B cell (primary cell): Measurements from ENCODE around the gene BMP7. TPM values are rescaled to one million over a fixed set of nuclear protein-coding genes. Genes with fewer than 3 reads are reported as not detected.

Source experiments
- ATAC-seq: fragments of 200-7000 bp; cut with Tn5 transposase; one replicate; pipeline ENCODE4 v1.10.0; 2021; ENCODE audit warnings: low read depth, mild to moderate bottlenecking, moderate number of reproducible peaks, moderate library complexity
- CTCF ChIA-PET: fragments of 350-600 bp; sonication (Branson Sonifier 250); formaldehyde crosslinking; loops from one replicate; lab custom pipeline; 2021; ENCODE audit warnings: antibody characterized with exemption, inconsistent platforms; lab: Charles Lee
- POLR2A ChIA-PET: fragments of 350-600 bp; sonication (Branson Sonifier 250); formaldehyde crosslinking; loops from one replicate; lab custom pipeline; 2021; ENCODE audit warnings: antibody characterized with exemption; lab: Charles Lee
- DNase-seq: peaks from one replicate; pipeline ENCODE4 v3.0.0; 2013
- H2AFZ ChIP-seq: 2 replicates; pipeline ENCODE4 v1.6.1; 2012; ENCODE audit warnings: mild to moderate bottlenecking, low read depth, low read length; ENCODE audit not compliant: insufficient read depth, poor library complexity, severe bottlenecking
- H3K27ac ChIP-seq, 2 donors: 1 replicate in 1 of 2; 2 replicates in 1 of 2; pipeline ENCODE4 v1.5.1; 2012 to 2013; ENCODE audit warnings: low read length in 2 of 2, mild to moderate bottlenecking in 2 of 2, moderate library complexity in 1 of 2
- H3K27me3 ChIP-seq, 4 experiments: fragments of 200-600 bp in 1 of 4; sonication (generic) in 1 of 4; replicated peaks in 1 of 4; 1 replicate in 2 of 4; 2 replicates in 2 of 4; pipeline versions ENCODE4 v1.6.1 to v1.7.0; 2013 to 2016; ENCODE audit warnings: low read length in 3 of 4, mild to moderate bottlenecking in 2 of 4, mixed read lengths in 1 of 4, moderate library complexity in 1 of 4; ENCODE audit not compliant: insufficient read depth in 4 of 4, control insufficient read depth in 3 of 4; ENCODE audit errors: control extremely low read depth in 1 of 4
- H3K36me3 ChIP-seq, 2 experiments: replicated peaks in 1 of 2; 1 replicate in 1 of 2; 2 replicates in 1 of 2; pipeline versions ENCODE4 v1.6.1 to v1.7.1; 2013; ENCODE audit warnings: low read length in 1 of 2; ENCODE audit not compliant: insufficient read depth in 2 of 2, control insufficient read depth in 1 of 2; ENCODE audit errors: control extremely low read depth in 1 of 2, extremely low read depth in 1 of 2
- H3K4me1 ChIP-seq, 2 donors: fragments of 200-600 bp in 1 of 2; sonication (generic) in 1 of 2; 1 replicate in 1 of 2; 2 replicates in 1 of 2; pipeline versions ENCODE4 v1.5.1 to v1.6.1; 2013 to 2017; ENCODE audit warnings: low read length in 2 of 2; ENCODE audit not compliant: control insufficient read depth in 2 of 2, insufficient read depth in 2 of 2
- H3K4me2 ChIP-seq: replicated peaks from 2 replicates; pipeline ENCODE3; 2012; ENCODE audit warnings: mild to moderate bottlenecking, low read depth, low read length; ENCODE audit not compliant: poor library complexity, severe bottlenecking
- H3K4me3 ChIP-seq, 5 experiments: fragments of 200-600 bp in 1 of 5; sonication (generic) in 1 of 5; 1 replicate in 3 of 5; 2 replicates in 2 of 5; pipeline versions ENCODE4 v1.5.1 to v1.7.0; 2011 to 2016; ENCODE audit warnings: low read length in 4 of 5, mild to moderate bottlenecking in 4 of 5, low read depth in 2 of 5, control low read depth in 1 of 5, moderate library complexity in 1 of 5; ENCODE audit not compliant: insufficient read depth in 1 of 5; ENCODE audit errors: control extremely low read depth in 1 of 5, extremely low read depth in 1 of 5
- H3K79me2 ChIP-seq: fragments of 200-600 bp; sonication (generic); one replicate; pipeline ENCODE4 v1.6.0; 2016; ENCODE audit warnings: low read length; ENCODE audit not compliant: control insufficient read depth, insufficient read depth
- H3K9ac ChIP-seq: fragments of 200-600 bp; sonication (generic); 2 replicates; pipeline ENCODE4 v1.6.1; 2017; ENCODE audit warnings: mild to moderate bottlenecking, low read length, moderate library complexity
- H3K9me3 ChIP-seq, 3 donors: one replicate each; pipeline versions ENCODE4 v1.6.1 to v1.7.1; 2013; ENCODE audit warnings: low read length in 2 of 3; ENCODE audit not compliant: control insufficient read depth in 2 of 3, insufficient read depth in 1 of 3; ENCODE audit errors: control extremely low read depth in 1 of 3
- H4K20me1 ChIP-seq: 2 replicates; pipeline ENCODE4 v1.6.0; 2012; ENCODE audit warnings: mild to moderate bottlenecking, low read length; ENCODE audit not compliant: insufficient read depth, control insufficient read depth, poor library complexity, severe bottlenecking
- H3K27ac Mint-ChIP-seq: one replicate; pipeline ENCODE4 v1.8.0; 2021; ENCODE audit warnings: mixed read lengths
- H3K27me3 Mint-ChIP-seq: one replicate; pipeline ENCODE4 v1.8.0; 2021; ENCODE audit warnings: mixed read lengths
- H3K4me1 Mint-ChIP-seq: one replicate; pipeline ENCODE4 v1.8.0; 2021; ENCODE audit warnings: mixed read lengths
- H3K4me3 Mint-ChIP-seq: one replicate; pipeline ENCODE4 v1.8.0; 2021; ENCODE audit warnings: mixed read lengths
- H3K9me3 Mint-ChIP-seq: one replicate; pipeline ENCODE4 v1.8.0; 2022; ENCODE audit warnings: mixed read lengths; ENCODE audit not compliant: insufficient read depth
- EZH2 ChIP-seq: IDR thresholded peaks from 2 replicates; pipeline ENCODE4 v1.6.1; 2012; ENCODE audit warnings: borderline replicate concordance, low read depth, mild to moderate bottlenecking, moderate library complexity, low read length; ENCODE audit not compliant: insufficient read depth, poor library complexity, severe bottlenecking
- WGBS: methylation state at CpG from one replicate; pipeline ENCODE4 v1.1.5; 2013; ENCODE audit warnings: missing lambda C conversion rate; ENCODE audit not compliant: insufficient coverage; 5-methylcytosine and 5-hydroxymethylcytosine counted together
- intact Hi-C: fragments of 100-400 bp; cut with micrococcal nuclease; formaldehyde crosslinking; loops from one replicate; pipeline ENCODE4 v1.10.0; 2022
- polyA plus RNA-seq: library from polyadenylated mRNA; depleted of rRNA; stranded (reverse); fragments of >200 nt; gene quantifications from 2 replicates; pipeline ENCODE4 v1.2.3, GENCODE V29; 2012
- total RNA-seq, 2 donors: library from RNA; stranded (reverse); fragments of 120-200 nt in 1 of 2; gene quantifications; 1 replicate in 1 of 2; 2 replicates in 1 of 2; pipeline versions ENCODE4 v1.2.3 to v1.2.4, GENCODE V29; 2013 to 2022
- TF ChIP-seq, protein P1 (sequence below): fragments of 200-600 bp; IDR thresholded peaks from one replicate; pipeline ENCODE4 v1.8.0; 2022; ENCODE audit warnings: antibody characterized with exemption, mild to moderate bottlenecking

BMP7 gene
- total and polyA plus RNA-seq, 2 donors (not counting 1 experiment from before 2014, with no cell fraction given): not detected

GRCh38 chr20:57181639-57182038 is 84.8 kb downstream of the BMP7 start:
- Histone ChIP-seq H3K27me3 (no peaks in the 10 kb centered on the region), H4K20me1 (no peaks in the 10 kb centered on the region), H3K4me1 (no peaks in the 10 kb centered on the region), H3K36me3 (no peaks in the 10 kb centered on the region), H3K4me3 (no peak overlapping the region), H3K27ac (no peak overlapping the region), H2AFZ (no peak overlapping the region), H3K79me2 (no peaks in the 10 kb centered on the region), H3K4me2 (no peak overlapping the region), H3K9ac (no peak overlapping the region), H3K9me3 (peaks cover 0 to 19% (median 0%) of the 10 kb centered on the region in 3 donors)
- TF ChIP-seq, protein P1, sequence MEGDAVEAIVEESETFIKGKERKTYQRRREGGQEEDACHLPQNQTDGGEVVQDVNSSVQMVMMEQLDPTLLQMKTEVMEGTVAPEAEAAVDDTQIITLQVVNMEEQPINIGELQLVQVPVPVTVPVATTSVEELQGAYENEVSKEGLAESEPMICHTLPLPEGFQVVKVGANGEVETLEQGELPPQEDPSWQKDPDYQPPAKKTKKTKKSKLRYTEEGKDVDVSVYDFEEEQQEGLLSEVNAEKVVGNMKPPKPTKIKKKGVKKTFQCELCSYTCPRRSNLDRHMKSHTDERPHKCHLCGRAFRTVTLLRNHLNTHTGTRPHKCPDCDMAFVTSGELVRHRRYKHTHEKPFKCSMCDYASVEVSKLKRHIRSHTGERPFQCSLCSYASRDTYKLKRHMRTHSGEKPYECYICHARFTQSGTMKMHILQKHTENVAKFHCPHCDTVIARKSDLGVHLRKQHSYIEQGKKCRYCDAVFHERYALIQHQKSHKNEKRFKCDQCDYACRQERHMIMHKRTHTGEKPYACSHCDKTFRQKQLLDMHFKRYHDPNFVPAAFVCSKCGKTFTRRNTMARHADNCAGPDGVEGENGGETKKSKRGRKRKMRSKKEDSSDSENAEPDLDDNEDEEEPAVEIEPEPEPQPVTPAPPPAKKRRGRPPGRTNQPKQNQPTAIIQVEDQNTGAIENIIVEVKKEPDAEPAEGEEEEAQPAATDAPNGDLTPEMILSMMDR: no peak
- TF ChIP-seq EZH2: no peak
- ChIA-PET POLR2A (no interaction called here), CTCF (no interaction called here)
- 66% methylated on average over 7 of the region's 7 CpGs for WGBS
- Mint-ChIP-seq H3K27me3 (peaks cover 28% of the 10 kb centered on the region), H3K27ac (no peak overlapping the region), H3K4me3 (no peak overlapping the region), H3K9me3 (no peaks in the 10 kb centered on the region), H3K4me1 (no peaks in the 10 kb centered on the region)
- intact Hi-C loops: no loop called here
- DNase-seq (peak; percentile 7), ATAC-seq (no peak)

GRCh38 chr20:57180954-57181353 is 85.5 kb downstream of the BMP7 start:
- ChIA-PET CTCF (no interaction called here), POLR2A (no interaction called here)
- no peaks in the 10 kb centered on the region for H3K9me3 Mint-ChIP-seq
- DNase-seq (no peak), ATAC-seq (no peak)
- no peak overlapping the region for H3K27ac Mint-ChIP-seq
- Histone ChIP-seq H3K9ac (no peak overlapping the region), H3K4me2 (no peak overlapping the region), H3K9me3 (peaks cover 0 to 19% (median 0%) of the 10 kb centered on the region in 3 donors), H3K4me3 (no peak overlapping the region), H3K4me1 (no peaks in the 10 kb centered on the region), H3K27ac (no peak overlapping the region), H3K36me3 (no peaks in the 10 kb centered on the region), H2AFZ (no peak overlapping the region), H3K27me3 (no peaks in the 10 kb centered on the region), H3K79me2 (no peaks in the 10 kb centered on the region), H4K20me1 (no peaks in the 10 kb centered on the region)
- WGBS: 48% methylated on average over 5 of the region's 5 CpGs
- TF ChIP-seq, protein P1: no peak
- no peak for TF ChIP-seq EZH2
- peaks cover 26% of the 10 kb centered on the region for H3K27me3 Mint-ChIP-seq
- H3K4me1 Mint-ChIP-seq: no peaks in the 10 kb centered on the region
- no peak overlapping the region for H3K4me3 Mint-ChIP-seq
- intact Hi-C loops: no loop called here
